AG09309 (cell line): ENCODE results near the gene IQSEC1.

Experiments used
- DNase-seq: peaks from one replicate; pipeline ENCODE4 v3.0.0-alpha.2; 2010; ENCODE audit warnings: low read depth
- H3K4me3 ChIP-seq: 2 replicates; pipeline ENCODE4 v1.5.1; 2011; ENCODE audit warnings: mild to moderate bottlenecking, low read depth, low read length, moderate library complexity; ENCODE audit not compliant: control insufficient read depth
- CTCF ChIP-seq: IDR thresholded peaks from 2 replicates; pipeline ENCODE4 v1.5.1; 2011; ENCODE audit warnings: mild to moderate bottlenecking, low read depth, low read length, inconsistent platforms; ENCODE audit not compliant: insufficient read depth, control insufficient read depth; ENCODE audit errors: missing control alignments

The IQSEC1 gene

DNA sequence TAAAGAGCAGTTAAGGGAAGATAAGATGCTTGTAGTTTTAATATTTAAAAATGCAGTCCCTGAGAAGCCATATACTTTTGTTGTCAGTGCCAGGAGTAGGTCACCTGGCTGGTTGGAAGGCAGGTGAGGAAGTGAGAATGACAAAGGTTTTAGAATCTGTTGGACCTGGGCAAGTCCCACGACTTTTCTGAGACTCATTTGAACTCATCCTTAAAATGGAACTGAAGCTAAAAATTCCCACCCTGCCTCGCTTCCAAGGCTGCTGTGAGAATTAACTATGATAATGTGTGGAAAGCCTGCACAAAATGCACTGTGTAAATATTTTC, 77.1 kb downstream of the IQSEC1 start:
- DNase-seq = no peak
- no peak overlapping the region for H3K4me3 ChIP-seq
- no peak for TF ChIP-seq CTCF

DNA sequence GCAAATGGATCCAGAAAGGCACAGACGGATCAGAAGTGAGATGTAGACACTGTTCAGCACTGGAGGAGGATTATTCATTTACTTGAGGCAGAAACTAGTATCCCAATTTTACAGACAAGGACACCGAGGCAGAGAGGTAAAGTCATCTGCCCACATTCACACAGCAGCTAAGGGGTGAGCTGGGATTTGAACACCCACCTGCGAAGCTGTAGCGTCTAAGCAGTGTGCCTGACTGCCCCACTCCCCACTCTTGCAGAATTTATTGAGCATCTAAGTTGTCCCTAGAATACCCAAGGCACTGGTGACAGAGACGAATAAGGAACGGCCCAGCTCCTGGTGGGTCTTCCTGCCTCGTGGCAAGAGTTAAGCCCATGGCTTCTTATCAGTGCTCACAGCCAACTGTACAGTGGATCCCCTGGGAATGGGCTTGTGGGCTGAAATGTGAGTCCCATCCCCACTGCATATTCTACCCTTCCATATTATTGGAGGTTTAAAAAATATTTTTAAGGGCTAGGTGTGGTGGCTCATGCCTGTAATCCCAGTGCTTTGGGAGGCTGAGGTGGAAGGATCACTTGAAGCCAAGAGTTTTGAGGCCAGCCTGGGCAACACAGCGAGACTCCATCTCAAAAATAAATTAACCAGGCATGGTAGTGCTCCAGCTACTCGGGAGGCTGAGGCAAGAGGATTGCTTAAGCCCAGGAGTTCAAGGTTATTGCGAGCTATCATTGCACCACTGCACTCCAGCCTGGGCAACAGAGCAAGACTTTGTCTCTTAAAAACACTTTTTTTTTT, 77.6 kb downstream of the IQSEC1 start:
- H3K4me3 ChIP-seq = no peak overlapping the region
- TF ChIP-seq CTCF = no peak
- no peak for DNase-seq

GRCh38 chr3:12994607-12995388, 78.4 kb downstream of the IQSEC1 start:
- peak; percentile 11 for DNase-seq
- peak; percentile 81 for TF ChIP-seq CTCF
- H3K4me3 ChIP-seq = peak overlapping the region; percentile 62

GRCh38 chr3:12994357-12994606, 78.9 kb downstream of the IQSEC1 start:
- no peak for TF ChIP-seq CTCF
- H3K4me3 ChIP-seq = peak overlapping the region; percentile 62
- no peak for DNase-seq

GRCh38 chr3:12993517-12994356, 79.5 kb downstream of the IQSEC1 start:
- no peak for DNase-seq
- TF ChIP-seq CTCF = no peak

GRCh38 chr3:12992629-12993516, 80.4 kb downstream of the IQSEC1 start:
- no peak for DNase-seq
- TF ChIP-seq CTCF = no peak
- H3K4me3 ChIP-seq = peak overlapping the region; percentile 62

More at GRCh38 chr3:12993517-12994356, 79.5 kb downstream of the IQSEC1 start:
- peak overlapping the region; percentile 62 for H3K4me3 ChIP-seq
